H1 (cell line): ENCODE measurements around the gene PROSER2. TPM values are rescaled to one million over a fixed set of nuclear protein-coding genes. Genes with fewer than 3 reads are reported as not detected.

Experiments used
- CTCF ChIA-PET: fragments of 300-600 bp; sonication (Branson Sonifier 250); formaldehyde crosslinking; loops from one replicate; lab custom pipeline; 2021; ENCODE audit not compliant: partially characterized antibody; lab: Charles Lee
- POLR2A ChIA-PET: fragments of 300-600 bp; sonication (Branson Sonifier 250); formaldehyde crosslinking; loops from one replicate; lab custom pipeline; 2021; ENCODE audit warnings: inconsistent platforms; ENCODE audit not compliant: partially characterized antibody; lab: Charles Lee
- DNase-seq, 2 experiments: peaks; one replicate each; pipeline versions ENCODE4 v3.0.0 to v3.0.0-alpha.2; 2010 to 2022; ENCODE audit warnings: low spot score in 2 of 2, low read depth in 1 of 2, mixed read lengths in 1 of 2
- FAIRE-seq: peaks from 2 replicates; lab custom pipeline; 2011; peaks lifted over from hg19 to GRCh38; lab: Jason Lieb, UNC
- H2AFZ ChIP-seq: 2 replicates; pipeline ENCODE4 v1.8.1; 2012; ENCODE audit warnings: low read length, inconsistent platforms
- H2AK5ac ChIP-seq: 2 replicates; pipeline ENCODE4 v1.6.1; 2013; ENCODE audit warnings: low read depth, low read length
- H2BK120ac ChIP-seq: replicated peaks from 2 replicates; pipeline ENCODE3; 2013; ENCODE audit warnings: low read depth, low read length, inconsistent platforms
- H2BK12ac ChIP-seq: 2 replicates; pipeline ENCODE4 v1.6.1; 2013; ENCODE audit warnings: low read depth, low read length
- H2BK15ac ChIP-seq: 2 replicates; pipeline ENCODE4 v1.6.1; 2013; ENCODE audit warnings: low read length
- H2BK20ac ChIP-seq: 2 replicates; pipeline ENCODE4 v1.6.1; 2013; ENCODE audit warnings: low read length
- H2BK5ac ChIP-seq: 2 replicates; pipeline ENCODE4 v1.6.1; 2013; ENCODE audit warnings: low read depth, low read length
- H3K14ac ChIP-seq: 2 replicates; pipeline ENCODE4 v1.6.1; 2013; ENCODE audit warnings: inconsistent platforms; ENCODE audit not compliant: insufficient read length
- H3K18ac ChIP-seq: 2 replicates; pipeline ENCODE4 v1.6.1; 2013; ENCODE audit warnings: low read length; ENCODE audit errors: extremely low read depth
- H3K23ac ChIP-seq: 2 replicates; pipeline ENCODE4 v1.6.1; 2013; ENCODE audit warnings: inconsistent platforms; ENCODE audit not compliant: insufficient read length
- H3K23me2 ChIP-seq: 2 replicates; pipeline ENCODE4 v1.6.1; 2013; ENCODE audit warnings: low read depth, low read length
- H3K27ac ChIP-seq: 2 replicates; pipeline ENCODE4 v1.6.1; 2011; ENCODE audit warnings: low read depth, low read length, inconsistent platforms
- H3K27me3 ChIP-seq, 4 experiments: replicated peaks in 1 of 4; 1 replicate in 1 of 4; 2 replicates in 3 of 4; pipeline versions ENCODE4 v1.6.1 to v1.8.1; 2011 to 2013; ENCODE audit warnings: low read length in 3 of 4, mild to moderate bottlenecking in 3 of 4, inconsistent platforms in 2 of 4, mixed read lengths in 2 of 4, moderate library complexity in 1 of 4; ENCODE audit not compliant: control insufficient read depth in 3 of 4, insufficient read depth in 3 of 4; ENCODE audit errors: extremely low read depth in 1 of 4
- H3K36me3 ChIP-seq, 4 experiments: 2 replicates each; pipeline versions ENCODE4 v1.6.1 to v1.8.1; 2011 to 2013; ENCODE audit warnings: mild to moderate bottlenecking in 4 of 4, low read length in 3 of 4, moderate library complexity in 2 of 4, control low read depth in 1 of 4, inconsistent platforms in 1 of 4; ENCODE audit not compliant: insufficient read depth in 4 of 4, control insufficient read depth in 2 of 4
- H3K4ac ChIP-seq: replicated peaks from 2 replicates; pipeline ENCODE3; 2013; ENCODE audit warnings: low read length, low read depth, mixed read lengths, inconsistent platforms; ENCODE audit not compliant: insufficient read length
- H3K4me1 ChIP-seq, 4 experiments: replicated peaks in 1 of 4; 1 replicate in 1 of 4; 2 replicates in 3 of 4; pipeline versions ENCODE4 v1.6.1 to v1.8.1; 2011 to 2013; ENCODE audit warnings: low read length in 3 of 4, inconsistent platforms in 2 of 4, mixed read lengths in 1 of 4; ENCODE audit not compliant: insufficient read depth in 4 of 4, control insufficient read depth in 3 of 4
- H3K4me2 ChIP-seq, 2 experiments: 2 replicates each; pipeline versions ENCODE4 v1.6.1 to v1.8.1; 2011 to 2013; ENCODE audit warnings: low read depth in 2 of 2, low read length in 2 of 2, control low read depth in 1 of 2, inconsistent platforms in 1 of 2, mild to moderate bottlenecking in 1 of 2; ENCODE audit not compliant: insufficient read depth in 1 of 2
- H3K4me3 ChIP-seq, 4 experiments: fragments of 200-600, 300-600 bp in 1 of 4; sonication (generic), shearing (Covaris generic), sonication (Bioruptor Twin) in 1 of 4; 2 replicates each; pipeline versions ENCODE4 v1.5.1 to v1.8.1; 2011 to 2016; ENCODE audit warnings: low read length in 4 of 4, low read depth in 3 of 4, control low read depth in 2 of 4, inconsistent platforms in 2 of 4, mild to moderate bottlenecking in 2 of 4, mixed read lengths in 1 of 4, moderate library complexity in 1 of 4; ENCODE audit not compliant: insufficient read depth in 2 of 4; ENCODE audit errors: extremely low read depth in 1 of 4
- H3K56ac ChIP-seq: replicated peaks from 2 replicates; pipeline ENCODE3; 2013; ENCODE audit warnings: low read depth, mild to moderate bottlenecking, mixed read lengths, low read length, inconsistent platforms; ENCODE audit not compliant: insufficient read length
- H3K79me1 ChIP-seq: 2 replicates; pipeline ENCODE4 v1.6.1; 2013; ENCODE audit warnings: low read depth, low read length, control low read depth
- H3K79me2 ChIP-seq, 2 experiments: 2 replicates each; pipeline versions ENCODE4 v1.6.1 to v1.8.1; 2012 to 2013; ENCODE audit warnings: low read length in 2 of 2, mild to moderate bottlenecking in 2 of 2, inconsistent platforms in 1 of 2; ENCODE audit not compliant: insufficient read depth in 2 of 2, control insufficient read depth in 1 of 2
- H3K9ac ChIP-seq, 4 experiments: replicated peaks in 1 of 4; 1 replicate in 1 of 4; 2 replicates in 3 of 4; pipeline versions ENCODE4 v1.6.1 to v1.8.1; 2011 to 2013; ENCODE audit warnings: low read depth in 3 of 4, low read length in 3 of 4, control low read depth in 2 of 4, mild to moderate bottlenecking in 2 of 4, moderate library complexity in 2 of 4, inconsistent platforms in 1 of 4; ENCODE audit errors: extremely low read depth in 1 of 4
- H3K9me3 ChIP-seq, 2 experiments: 2 replicates each; pipeline versions ENCODE4 v1.6.1 to v1.8.1; 2012 to 2013; ENCODE audit warnings: mild to moderate bottlenecking in 2 of 2, moderate library complexity in 2 of 2, control low read depth in 1 of 2, inconsistent platforms in 1 of 2, low read depth in 1 of 2, low read length in 1 of 2, mixed read lengths in 1 of 2; ENCODE audit not compliant: insufficient read depth in 2 of 2
- H4K20me1 ChIP-seq, 2 experiments: replicated peaks in 1 of 2; 2 replicates each; pipeline versions ENCODE3 to v1.8.1; 2011 to 2013; ENCODE audit warnings: inconsistent platforms in 2 of 2, low read length in 2 of 2, mild to moderate bottlenecking in 1 of 2; ENCODE audit not compliant: insufficient read depth in 2 of 2, control insufficient read depth in 1 of 2
- H4K5ac ChIP-seq: 2 replicates; pipeline ENCODE4 v1.6.1; 2013; ENCODE audit warnings: low read length, low read depth, mixed read lengths, inconsistent platforms; ENCODE audit not compliant: insufficient read length
- H4K8ac ChIP-seq: 2 replicates; pipeline ENCODE4 v1.8.0; 2013; ENCODE audit warnings: mild to moderate bottlenecking, moderate library complexity, low read length, inconsistent platforms; ENCODE audit not compliant: insufficient read depth; ENCODE audit errors: extremely low read depth
- H4K91ac ChIP-seq: replicated peaks from 2 replicates; pipeline ENCODE3; 2013; ENCODE audit warnings: low read length, mixed read lengths, inconsistent platforms; ENCODE audit not compliant: insufficient read length
- ASH2L ChIP-seq: fragments of 200-600, 300-600 bp; sonication (generic); IDR thresholded peaks from one replicate; pipeline ENCODE4 v1.7.1; 2017; ENCODE audit warnings: low read length
- TEAD4 ChIP-seq: IDR thresholded peaks from 2 replicates; pipeline ENCODE4 v1.6.1; 2012; ENCODE audit warnings: low read depth, low read length, inconsistent platforms, mixed read lengths
- WGBS, 2 experiments: shearing (Covaris generic) in 1 of 2; methylation state at CpG; one replicate each; pipeline versions ENCODE4 v1.1.6 to v1.1.7; 2013 to 2015; ENCODE audit warnings: low lambda C conversion rate in 2 of 2, mixed read lengths in 2 of 2, inconsistent platforms in 1 of 2, low coverage in 1 of 2, missing lambda C conversion rate in 1 of 2; ENCODE audit not compliant: insufficient replicate concordance in 2 of 2, insufficient coverage in 1 of 2, insufficient read length in 1 of 2; ENCODE audit errors: extremely low coverage in 1 of 2, missing lambda C conversion rate in 1 of 2; 5-methylcytosine and 5-hydroxymethylcytosine counted together
- polyA plus RNA-seq, 7 experiments: library from polyadenylated mRNA; depleted of rRNA in 3 of 7; stranded (reverse) in 5 of 7; unstranded in 2 of 7; fragments of >200 nt in 5 of 7; fragments of 200-250 nt in 2 of 7; gene quantifications; 1 replicate in 5 of 7; 2 replicates in 1 of 7; 4 replicates in 1 of 7; pipeline versions ENCODE4 v1.2.1 to v1.2.3, GENCODE V29; 2011 to 2013; ENCODE audit warnings: missing spikeins in 2 of 7, mixed read lengths in 2 of 7
- total RNA-seq: library from RNA; stranded (reverse); fragmentation: NEBNext Ultra II Directional; extraction: Animal tissue kit (Norgen Biotek cat#: 25700); gene quantifications from 2 replicates; pipeline ENCODE4 v1.2.1, GENCODE V29; 2021

The PROSER2 gene
- total and polyA plus RNA-seq, 2 of the 8 experiments (the other 6 are each of a cell fraction or from before 2014, with no cell fraction given): 3.9 to 13.7 TPM

DNA sequence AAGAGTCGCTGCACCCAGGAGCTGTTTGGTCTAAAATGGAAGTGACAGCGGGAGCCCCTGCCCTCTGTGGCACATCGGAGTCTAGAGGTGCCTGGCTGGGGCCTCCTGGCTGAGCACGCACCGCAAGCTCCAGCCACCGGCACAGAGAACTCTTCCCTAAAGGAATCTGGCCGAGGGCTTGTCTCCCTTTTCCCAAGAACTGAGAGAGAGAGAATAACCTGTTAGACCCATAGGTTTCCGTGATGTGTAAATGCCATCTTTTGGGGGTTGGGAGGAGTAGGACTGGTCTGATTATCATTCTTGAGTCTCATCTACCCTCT, 47.3 kb downstream of the PROSER2 start:
- Histone ChIP-seq H3K23me2 (no peaks in the 10 kb centered on the region), H3K4me1 (peaks cover 0 to 17% (median 10%) of the 10 kb centered on the region in 4 experiments; a peak in 6 of 7 replicates), H4K5ac (no peak overlapping the region), H3K27ac (no peak overlapping the region), H4K8ac (peak overlapping the region; percentile 88; the same call in 1 of the 2 replicates), H2AK5ac (no peak overlapping the region), H4K20me1 (no peaks in the 10 kb centered on the region), H3K79me1 (no peaks in the 10 kb centered on the region), H3K79me2 (no peaks in the 10 kb centered on the region), H2BK20ac (no peak overlapping the region), H3K4me3 (peak overlapping the region in 2 of 4 experiments; percentile 17 to 45; a peak in 3 of 8 replicates), H2AFZ (no peak overlapping the region), H3K4ac (no peak overlapping the region), H3K9ac (no peak overlapping the region), H3K27me3 (no peaks in the 10 kb centered on the region), H3K23ac (no peak overlapping the region), H3K56ac (no peak overlapping the region), H3K4me2 (peak overlapping the region; percentile 48 to 62; a peak in 3 of 4 replicates), H3K9me3 (no peaks in the 10 kb centered on the region), H3K14ac (no peak overlapping the region), H3K18ac (no peak overlapping the region), H2BK12ac (no peak overlapping the region), H4K91ac (no peak overlapping the region), H2BK15ac (no peak overlapping the region), H2BK5ac (no peak overlapping the region), H2BK120ac (no peak overlapping the region), H3K36me3 (no peaks in the 10 kb centered on the region; a peak in 1 of 8 replicates)
- TF ChIP-seq ASH2L: peak; percentile 10
- no peak for TF ChIP-seq TEAD4
- CTCF ChIA-PET: interaction anchor here (0.7 to 0.9 kb wide), 2 partner anchors 16 to 44 kb away, joined by 3 read pairs; no protein-coding TSS in a partner anchor
- 62% methylated on average over 8 of the region's 8 CpGs; no CpG with 5 or more reads in 1 of the 2 experiments for WGBS, 2 experiments
- DNase-seq: no peak
- POLR2A ChIA-PET: interaction anchor here (0.5 to 1.1 kb wide), 2 partner anchors 9 to 89 kb away, joined by 3 to 4 read pairs; no protein-coding TSS in a partner anchor
- no peak for FAIRE-seq
